Cardiac septum (tissue), 1 donor: Measurements from ENCODE around the gene TCF20. TPM values are rescaled to one million over a fixed set of nuclear protein-coding genes. Genes with fewer than 3 reads are reported as not detected.

Experiments
- DNase-seq: peaks from one replicate; pipeline ENCODE4 v3.0.0-alpha.2; 2020; ENCODE audit warnings: low spot score
- intact Hi-C: fragments of 100-400 bp; cut with DNase I; formaldehyde crosslinking; loops from one replicate; pipeline ENCODE4 v1.14.0; 2022
- total RNA-seq: library from RNA; stranded (reverse); fragmentation: NEBNext Ultra II Directional; extraction: Animal tissue kit (Norgen Biotek cat#: 25700); gene quantifications from one replicate; pipeline ENCODE4 v1.2.1, GENCODE V29; 2021
- donor health status: DM: no; HTN: no; CAD: no.

Gene TCF20
- total RNA-seq, 1 donor from 2014 or later, result 15.3 TPM

- peak; percentile 74 for DNase-seq
- intact Hi-C loops, result no loop called here
Measured at GRCh38 chr22:42283278-42284201, 13.1 kb upstream of the TCF20 start.

- DNase-seq, result no peak
Measured at GRCh38 chr22:42282943-42283277, 12.5 kb upstream of the TCF20 start.

GRCh38 chr22:42282252-42282942 lies 11.9 kb upstream of the TCF20 start:
- DNase-seq, result peak; percentile 63
- intact Hi-C loops, result no loop called here

More at GRCh38 chr22:42282943-42283277, 12.5 kb upstream of the TCF20 start:
- intact Hi-C loops, result no loop called here

GRCh38 chr22:42281706-42282251 lies 11.3 kb upstream of the TCF20 start:
- intact Hi-C loops, result no loop called here
- DNase-seq, result no peak

- DNase-seq, result peak; percentile 62
- intact Hi-C loops, result no loop called here
Measured at GRCh38 chr22:42281284-42281683, 10.8 kb upstream of the TCF20 start.

GRCh38 chr22:42280836-42281235 lies 10.4 kb upstream of the TCF20 start:
- intact Hi-C loops, result no loop called here
- no peak for DNase-seq

GRCh38 chr22:42280140-42280539 lies 9.7 kb upstream of the TCF20 start:
- intact Hi-C loops, result no loop called here
- DNase-seq, result no peak

- intact Hi-C loops, result no loop called here
- no peak for DNase-seq
Measured at GRCh38 chr22:42279425-42280020, 9.1 kb upstream of the TCF20 start.

GRCh38 chr22:42277988-42278776 lies 7.7 kb upstream of the TCF20 start:
- DNase-seq, result no peak
- intact Hi-C loops, result no loop called here

GRCh38 chr22:42277232-42277753 lies 6.8 kb upstream of the TCF20 start:
- DNase-seq, result no peak
- intact Hi-C loops, result no loop called here

- DNase-seq, result no peak
- intact Hi-C loops, result no loop called here
Measured at GRCh38 chr22:42275970-42276369, 5.5 kb upstream of the TCF20 start.

GRCh38 chr22:42275176-42275575 lies 4.7 kb upstream of the TCF20 start:
- intact Hi-C loops, result no loop called here
- no peak for DNase-seq

GRCh38 chr22:42273855-42274451 lies 3.5 kb upstream of the TCF20 start:
- intact Hi-C loops, result loop anchor here (5.0 kb wide), 1 partner anchor 163 kb away; no protein-coding TSS in a partner anchor
- no peak for DNase-seq

- intact Hi-C loops, result loop anchor here (5.0 kb wide), 1 partner anchor 165 kb away; no protein-coding TSS in a partner anchor
- no peak for DNase-seq
Measured at GRCh38 chr22:42272431-42272999, 2.1 kb upstream of the TCF20 start.

- intact Hi-C loops, result loop anchor here (5.0 kb wide), 1 partner anchor 165 kb away; no protein-coding TSS in a partner anchor
- no peak for DNase-seq
Measured at GRCh38 chr22:42271906-42272305, 1.5 kb upstream of the TCF20 start.

- intact Hi-C loops, result loop anchor here (5.0 kb wide), 1 partner anchor 166 kb away; no protein-coding TSS in a partner anchor
- DNase-seq, result no peak
Measured at GRCh38 chr22:42271191-42271813, 849 bp upstream of the TCF20 start.

- intact Hi-C loops, result loop anchor here (5.0 kb wide), 1 partner anchor 167 kb away; no protein-coding TSS in a partner anchor
- DNase-seq, result no peak
Measured at GRCh38 chr22:42270176-42270509, 310 bp downstream of the TCF20 start.
